Activated CD4-positive, CD25-positive, alpha-beta regulatory T cell treated with anti-CD3 and anti-CD28 coated beads, Interleukin-2, amount 50 U/mL, for 24 hours (primary cell): Measurements from ENCODE around the gene WASHC2A.
"Not testable (repeated sequence)": the region's sequence is repeated elsewhere in the genome, so short reads cannot be mapped to it uniquely, and the experiment has no call there.

Experiments
- ATAC-seq, 2 donors: fragments of 150-1000 bp; cut with Tn5 transposase; one replicate each; pipeline ENCODE4 v1.10.0; 2021; ENCODE audit warnings: mild to moderate bottlenecking in 1 of 2, moderate library complexity in 1 of 2

The WASHC2A gene, protein sequence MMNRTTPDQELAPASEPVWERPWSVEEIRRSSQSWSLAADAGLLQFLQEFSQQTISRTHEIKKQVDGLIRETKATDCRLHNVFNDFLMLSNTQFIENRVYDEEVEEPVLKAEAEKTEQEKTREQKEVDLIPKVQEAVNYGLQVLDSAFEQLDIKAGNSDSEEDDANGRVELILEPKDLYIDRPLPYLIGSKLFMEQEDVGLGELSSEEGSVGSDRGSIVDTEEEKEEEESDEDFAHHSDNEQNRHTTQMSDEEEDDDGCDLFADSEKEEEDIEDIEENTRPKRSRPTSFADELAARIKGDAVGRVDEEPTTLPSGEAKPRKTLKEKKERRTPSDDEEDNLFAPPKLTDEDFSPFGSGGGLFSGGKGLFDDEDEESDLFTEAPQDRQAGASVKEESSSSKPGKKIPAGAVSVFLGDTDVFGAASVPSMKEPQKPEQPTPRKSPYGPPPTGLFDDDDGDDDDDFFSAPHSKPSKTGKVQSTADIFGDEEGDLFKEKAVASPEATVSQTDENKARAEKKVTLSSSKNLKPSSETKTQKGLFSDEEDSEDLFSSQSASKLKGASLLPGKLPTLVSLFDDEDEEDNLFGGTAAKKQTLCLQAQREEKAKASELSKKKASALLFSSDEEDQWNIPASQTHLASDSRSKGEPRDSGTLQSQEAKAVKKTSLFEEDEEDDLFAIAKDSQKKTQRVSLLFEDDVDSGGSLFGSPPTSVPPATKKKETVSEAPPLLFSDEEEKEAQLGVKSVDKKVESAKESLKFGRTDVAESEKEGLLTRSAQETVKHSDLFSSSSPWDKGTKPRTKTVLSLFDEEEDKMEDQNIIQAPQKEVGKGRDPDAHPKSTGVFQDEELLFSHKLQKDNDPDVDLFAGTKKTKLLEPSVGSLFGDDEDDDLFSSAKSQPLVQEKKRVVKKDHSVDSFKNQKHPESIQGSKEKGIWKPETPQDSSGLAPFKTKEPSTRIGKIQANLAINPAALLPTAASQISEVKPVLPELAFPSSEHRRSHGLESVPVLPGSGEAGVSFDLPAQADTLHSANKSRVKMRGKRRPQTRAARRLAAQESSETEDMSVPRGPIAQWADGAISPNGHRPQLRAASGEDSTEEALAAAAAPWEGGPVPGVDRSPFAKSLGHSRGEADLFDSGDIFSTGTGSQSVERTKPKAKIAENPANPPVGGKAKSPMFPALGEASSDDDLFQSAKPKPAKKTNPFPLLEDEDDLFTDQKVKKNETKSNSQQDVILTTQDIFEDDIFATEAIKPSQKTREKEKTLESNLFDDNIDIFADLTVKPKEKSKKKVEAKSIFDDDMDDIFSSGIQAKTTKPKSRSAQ (N-terminal part only)

DNA sequence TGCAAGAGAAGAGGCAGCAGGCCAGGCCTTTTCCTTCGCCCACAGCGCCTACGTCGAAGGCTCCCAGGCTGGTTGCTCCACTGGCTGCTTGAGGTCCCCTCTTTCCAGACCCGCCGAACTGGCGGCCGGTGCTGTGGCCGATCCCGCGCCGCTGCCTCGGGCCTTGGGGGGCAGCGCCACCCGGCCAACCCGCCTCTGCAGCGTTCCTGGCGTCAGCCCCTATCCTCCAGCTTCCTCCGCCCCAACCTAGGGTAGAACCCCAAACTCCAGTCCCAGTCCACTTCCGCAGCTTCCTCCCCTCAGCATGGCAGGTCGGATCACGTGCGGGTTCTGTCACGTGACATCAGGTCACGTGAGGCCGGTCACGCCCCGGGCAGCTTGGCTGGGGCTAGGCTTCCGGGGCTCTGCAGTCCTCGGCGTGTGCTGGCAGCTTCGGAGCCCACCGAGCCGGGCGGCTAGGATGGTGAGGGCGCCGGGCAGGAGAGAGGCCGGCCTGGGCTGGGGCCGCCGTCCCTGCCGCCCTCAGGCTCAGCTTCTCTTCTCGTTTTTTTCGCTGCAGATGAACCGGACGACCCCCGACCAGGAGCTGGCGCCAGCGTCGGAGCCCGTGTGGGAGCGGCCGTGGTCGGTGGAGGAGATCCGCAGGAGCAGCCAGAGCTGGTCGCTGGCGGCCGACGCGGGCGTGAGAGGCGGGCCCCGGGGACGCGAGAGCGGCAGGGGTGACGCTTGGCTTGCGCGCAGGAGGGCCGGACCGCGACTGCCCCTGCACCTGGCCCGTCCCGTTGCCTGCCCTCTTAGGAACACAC is at the start of gene WASHC2A:
WASHC2A (plus strand) TSS at position 409 of the 806 bp plus-strand sequence; CDS start at position 461, 52 bp downstream.
- peak; percentile 91 to 95 for ATAC-seq

DNA sequence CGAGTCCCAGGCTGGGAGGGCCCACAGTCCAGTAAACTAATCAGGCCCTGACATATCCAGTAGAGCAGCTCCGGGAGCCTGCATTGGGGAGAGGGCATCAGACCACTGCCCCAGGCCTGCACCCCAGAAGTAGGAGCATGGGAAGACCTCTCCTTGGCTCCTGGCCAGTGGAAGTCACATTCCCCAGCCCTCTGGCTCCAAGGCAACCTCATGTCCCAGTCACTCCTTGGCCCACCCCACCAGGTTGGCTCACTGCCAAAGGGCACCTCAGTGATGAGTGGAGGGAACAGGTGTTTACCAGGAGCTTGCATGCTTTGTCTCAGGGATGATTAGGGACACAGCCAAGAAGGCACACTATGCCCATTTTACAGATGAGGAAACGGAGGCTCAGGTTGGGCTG is 48.5 kb upstream of the WASHC2A start:
- ATAC-seq = not testable (repeated sequence)

DNA sequence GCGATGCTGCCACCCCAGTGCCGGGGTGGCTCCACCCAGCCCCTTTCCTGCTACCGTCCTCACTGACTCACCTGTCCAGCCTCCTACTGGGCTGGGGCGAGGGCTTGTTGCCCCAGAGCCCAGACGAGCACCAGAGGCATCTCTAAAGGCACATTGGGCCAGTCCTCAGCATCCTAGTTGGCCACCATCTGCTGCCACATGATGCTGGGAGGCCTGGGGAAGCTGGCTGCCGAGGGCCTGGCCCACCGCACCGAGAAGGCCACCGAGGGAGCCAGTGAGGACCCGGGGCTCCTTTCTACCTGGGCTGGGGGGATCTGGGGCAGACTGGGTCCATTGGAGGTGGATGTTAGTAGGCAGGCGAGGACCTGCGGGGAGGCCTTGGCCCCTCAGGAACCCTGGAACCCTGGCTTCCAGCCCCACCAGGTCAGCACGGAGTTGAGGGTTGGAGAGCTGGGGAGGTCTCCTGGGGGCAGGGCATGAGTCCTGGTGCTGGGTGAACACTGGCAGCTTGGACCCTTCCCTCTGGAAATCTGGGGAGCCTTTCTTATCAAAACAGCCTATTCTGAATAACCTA is 47.2 kb upstream of the WASHC2A start:
- not testable (repeated sequence) for ATAC-seq

DNA sequence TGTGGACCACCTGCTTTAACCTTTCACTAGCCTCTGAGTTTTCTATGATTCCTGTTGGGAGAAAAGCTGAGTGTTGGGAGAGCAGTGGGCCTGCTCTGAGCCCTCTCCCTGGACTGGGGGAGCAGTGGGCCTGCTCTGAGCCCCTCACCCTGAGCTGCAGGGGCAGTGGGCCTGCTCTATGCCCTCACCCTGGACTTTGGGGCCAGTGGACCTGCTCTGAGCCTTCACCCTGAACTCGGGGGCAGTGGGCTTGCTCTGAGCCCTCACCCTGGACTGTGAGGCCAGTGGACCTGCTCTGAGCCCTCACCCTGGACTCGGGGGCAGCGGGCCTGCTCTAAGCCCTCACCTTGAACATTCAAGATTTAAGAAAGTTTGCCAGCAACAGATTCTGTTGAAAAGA is 46.1 kb upstream of the WASHC2A start:
- ATAC-seq = no peak

DNA sequence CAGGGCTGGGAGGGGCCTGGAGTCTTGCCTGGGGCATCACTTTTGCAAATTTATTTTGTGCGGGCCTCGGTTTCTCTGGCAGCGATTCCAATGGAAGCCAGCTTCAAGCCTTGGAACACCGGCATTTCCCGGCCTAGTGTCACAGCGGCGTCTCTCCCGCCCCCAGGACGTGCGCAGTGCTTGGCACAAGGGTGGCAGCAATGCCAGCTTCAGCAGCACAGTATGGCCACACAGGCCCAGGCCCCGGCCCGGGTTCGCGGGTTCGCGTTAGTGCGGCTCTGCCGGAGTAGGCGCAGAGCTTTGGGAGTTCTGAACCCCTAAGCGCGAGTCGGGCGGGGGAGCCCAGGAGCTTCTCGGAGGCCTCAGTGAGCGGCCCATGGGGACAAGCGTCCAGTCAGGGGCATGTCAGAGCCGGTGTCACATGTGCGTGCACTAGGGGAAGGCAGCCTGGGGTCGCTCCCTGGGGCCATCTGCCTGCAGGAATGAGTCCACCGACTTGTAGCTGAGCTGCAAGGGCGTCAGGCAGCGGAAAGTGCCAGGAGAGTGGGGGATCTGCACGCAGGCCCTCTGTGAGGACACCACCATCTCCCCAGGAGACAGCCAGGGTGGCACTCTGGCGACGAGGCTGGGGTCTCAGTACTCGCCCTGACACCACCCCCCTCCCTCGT is 42.9 kb upstream of the WASHC2A start:
- not testable (repeated sequence) for ATAC-seq

DNA sequence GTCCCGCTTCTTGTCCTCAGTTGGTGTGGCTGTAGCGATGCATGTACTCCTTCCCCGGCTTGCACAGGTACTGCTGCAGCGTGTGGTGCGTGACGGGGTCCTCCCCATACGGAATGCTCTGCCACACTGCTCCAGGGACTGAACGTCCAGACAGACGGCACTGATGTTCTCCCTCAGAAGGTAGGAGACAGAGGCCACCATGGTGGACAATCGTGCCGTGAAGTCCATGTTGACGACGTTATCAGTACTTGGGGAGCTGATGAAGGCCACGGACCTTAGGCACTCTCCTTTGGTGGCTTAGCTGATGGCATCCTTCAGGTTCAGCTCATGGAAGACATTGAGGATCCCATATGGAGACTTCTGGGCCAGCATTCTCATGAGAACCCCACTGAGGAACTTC is 42.1 kb upstream of the WASHC2A start:
- no peak for ATAC-seq

DNA sequence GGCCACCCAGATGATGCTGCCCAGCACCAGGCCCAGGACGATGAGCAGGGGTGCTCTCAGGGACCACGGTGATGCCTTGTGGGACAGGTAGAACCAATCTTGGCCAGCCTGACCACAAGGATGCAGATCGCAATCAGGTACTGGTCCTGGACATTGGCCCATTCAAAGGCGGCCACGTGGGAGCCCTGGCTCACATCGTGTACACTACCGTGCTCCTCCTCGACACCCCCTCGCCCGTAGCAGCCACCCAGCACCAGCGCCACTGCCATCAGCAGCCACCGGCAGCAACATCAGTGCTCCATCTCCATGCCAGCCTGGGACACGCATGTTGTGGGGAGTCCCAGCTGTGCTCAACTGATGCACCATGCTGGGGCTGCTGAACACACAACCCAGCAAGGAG is 40.6 kb upstream of the WASHC2A start:
- no peak for ATAC-seq

DNA sequence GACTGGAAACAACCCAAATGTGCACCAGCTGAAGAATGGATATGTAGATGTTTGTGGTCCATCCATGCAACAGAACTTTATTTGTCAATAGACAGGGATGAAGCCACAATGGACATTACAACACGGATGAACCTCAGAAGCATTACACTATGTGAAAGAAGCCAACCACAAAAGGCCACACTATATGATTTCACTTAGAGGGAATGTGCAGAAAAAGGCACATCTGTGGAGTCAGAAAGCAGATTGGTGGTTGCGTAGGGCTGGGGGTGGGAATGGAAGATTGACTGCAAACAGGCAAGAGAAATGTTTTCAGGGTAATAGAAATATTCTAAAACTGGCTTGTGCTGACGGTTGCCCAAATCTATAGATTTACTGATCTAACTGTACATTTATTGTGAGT is 34.3 kb upstream of the WASHC2A start:
- no peak for ATAC-seq

DNA sequence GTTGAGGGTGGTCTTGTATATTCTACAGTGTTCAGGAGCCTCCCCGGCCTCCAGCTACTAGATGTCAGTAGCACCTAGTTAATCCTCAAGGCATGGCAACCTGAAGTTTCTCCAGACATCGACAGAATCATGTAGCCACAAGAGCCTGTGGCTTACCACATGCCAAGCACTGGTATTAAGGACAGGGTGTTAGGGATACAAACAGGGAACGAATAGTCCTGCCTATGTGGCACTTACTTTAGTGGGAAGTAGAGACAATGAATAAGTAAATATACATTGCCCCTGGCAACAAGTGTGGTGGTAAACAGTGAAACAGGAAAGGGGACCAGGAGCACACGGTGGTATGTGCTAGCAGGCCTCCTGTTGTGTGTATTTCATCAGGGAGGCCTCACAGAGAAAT is 32.4 kb upstream of the WASHC2A start:
- ATAC-seq = not testable (repeated sequence)

DNA sequence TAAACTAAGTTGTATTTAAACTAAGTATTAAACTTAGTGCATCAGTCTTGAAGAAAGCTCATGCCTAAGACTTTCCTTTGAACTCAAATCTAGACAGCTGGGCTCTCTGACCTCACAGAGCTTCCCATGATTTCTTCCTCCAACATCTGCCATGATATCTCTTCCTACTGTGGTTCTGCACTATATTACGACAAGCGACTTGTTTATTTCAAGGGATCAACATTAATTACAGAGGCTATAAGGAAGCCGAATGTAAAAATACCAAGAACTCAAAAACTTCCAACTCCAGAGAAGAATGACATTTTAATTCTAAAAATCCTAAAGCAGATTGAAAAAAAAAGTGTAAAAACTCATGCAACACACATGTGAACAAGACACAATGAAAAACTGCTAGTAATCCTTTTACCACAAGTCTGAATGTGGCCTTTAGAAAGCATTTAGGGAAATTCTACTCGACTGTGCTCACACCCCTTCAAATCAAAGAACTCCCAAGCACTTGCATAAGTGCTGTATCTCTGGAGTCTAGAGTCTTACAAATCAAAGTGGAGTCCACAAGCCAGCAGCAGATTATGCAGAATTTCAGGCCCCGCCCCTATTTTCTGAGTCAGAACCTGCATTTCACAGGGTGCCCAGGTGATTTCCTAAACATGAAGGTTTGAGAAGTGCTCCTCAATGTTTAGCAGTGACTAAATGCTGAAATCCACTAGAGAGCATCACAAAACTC is 22.7 kb upstream of the WASHC2A start:
- no peak for ATAC-seq

DNA sequence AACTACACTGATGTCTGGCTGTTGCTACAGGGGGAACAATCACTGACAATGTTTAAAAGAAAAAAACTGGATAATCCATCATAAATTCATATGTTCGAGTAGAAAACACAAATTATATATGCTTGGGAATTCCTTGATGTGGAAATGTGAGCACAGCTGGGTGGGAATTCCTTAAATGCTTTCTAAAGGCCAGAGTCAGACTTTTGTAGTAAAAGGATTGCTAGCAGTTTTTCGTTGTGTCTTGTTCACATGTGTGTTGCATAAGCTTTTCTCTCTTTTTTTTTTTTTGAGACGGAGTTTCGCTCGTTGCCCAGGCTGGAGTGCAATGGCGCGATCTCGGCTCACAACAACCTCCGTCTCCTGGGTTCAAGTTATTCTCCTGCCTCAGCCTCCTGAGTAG is 21.3 kb upstream of the WASHC2A start:
- ATAC-seq = not testable (repeated sequence)

DNA sequence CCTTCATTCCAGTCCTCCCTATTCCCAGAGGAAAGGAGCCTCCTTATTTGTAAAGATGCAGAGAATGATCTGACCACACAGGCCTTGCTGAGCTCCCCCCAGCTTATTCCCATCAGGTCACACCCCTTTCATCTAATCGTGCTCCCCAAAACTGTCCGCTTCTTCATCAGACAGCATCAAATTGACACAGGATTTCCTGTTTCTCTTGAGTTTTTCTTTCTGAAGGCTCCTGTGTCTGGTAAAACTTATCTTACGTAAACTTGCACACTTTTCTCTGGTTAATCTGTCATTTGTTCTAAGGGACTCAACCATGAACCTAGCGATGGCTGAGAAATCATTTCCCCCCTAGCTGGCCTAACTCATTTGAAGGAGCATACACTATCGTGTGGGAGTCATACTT is 20.2 kb upstream of the WASHC2A start:
- not testable (repeated sequence) for ATAC-seq

DNA sequence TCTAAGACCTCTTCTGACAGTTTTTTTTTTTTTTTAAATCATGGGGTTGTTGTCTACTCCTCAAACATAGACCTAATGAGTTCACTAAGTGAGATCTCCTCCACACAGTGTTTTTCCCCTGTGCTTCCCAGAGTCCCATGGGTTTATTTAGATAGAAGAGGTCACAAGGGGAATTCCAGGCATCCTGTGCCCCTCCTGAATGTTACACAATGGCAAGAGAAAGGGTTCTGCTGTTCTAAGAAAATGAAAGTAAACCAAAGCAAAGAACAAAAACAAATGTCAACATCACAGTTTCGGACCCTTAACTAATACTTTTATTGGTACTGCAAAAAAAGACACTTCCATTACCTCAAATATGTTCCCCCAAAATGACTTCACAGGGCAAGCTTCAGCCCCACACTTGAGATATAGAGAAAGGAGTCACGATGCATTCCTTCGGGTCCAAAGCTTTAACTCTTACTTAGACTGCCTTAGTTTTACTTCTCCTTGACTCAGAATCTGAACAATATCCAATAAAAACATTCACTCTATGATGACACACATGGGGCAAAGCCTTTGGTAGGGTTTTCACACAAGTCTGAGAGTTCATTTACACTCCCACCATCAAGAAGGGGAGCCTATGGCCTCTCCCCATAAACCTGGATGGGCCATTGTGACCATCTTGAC is 15.6 kb upstream of the WASHC2A start:
- ATAC-seq = not testable (repeated sequence)

DNA sequence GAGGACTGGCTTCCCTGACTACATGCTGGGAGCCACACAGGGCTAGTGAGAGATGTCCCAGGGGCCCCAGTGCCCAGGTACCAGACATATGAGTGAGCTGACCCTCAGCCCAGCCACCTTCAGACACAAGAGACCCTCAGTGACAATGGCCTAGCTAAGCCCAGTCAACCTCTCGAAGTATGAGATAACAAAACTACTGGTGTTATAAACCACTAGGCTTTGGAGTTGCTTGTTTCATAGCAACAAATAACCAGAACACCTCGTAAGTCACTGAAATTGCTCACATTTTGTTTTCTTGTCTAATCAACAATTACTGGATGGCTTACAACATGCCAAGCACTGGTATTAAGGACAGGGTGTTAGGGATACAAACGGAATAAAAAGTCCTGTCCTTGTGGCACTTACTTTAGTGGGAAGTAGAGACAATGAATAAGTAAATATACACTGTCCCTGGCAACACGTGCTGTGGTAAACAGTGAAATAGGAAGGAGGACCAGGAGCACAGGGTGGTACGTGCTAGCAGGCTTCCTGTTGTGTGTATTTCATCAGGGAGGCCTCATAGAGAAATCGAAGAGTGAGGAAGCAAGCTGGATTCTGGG is 14.9 kb upstream of the WASHC2A start:
- not testable (repeated sequence) for ATAC-seq

DNA sequence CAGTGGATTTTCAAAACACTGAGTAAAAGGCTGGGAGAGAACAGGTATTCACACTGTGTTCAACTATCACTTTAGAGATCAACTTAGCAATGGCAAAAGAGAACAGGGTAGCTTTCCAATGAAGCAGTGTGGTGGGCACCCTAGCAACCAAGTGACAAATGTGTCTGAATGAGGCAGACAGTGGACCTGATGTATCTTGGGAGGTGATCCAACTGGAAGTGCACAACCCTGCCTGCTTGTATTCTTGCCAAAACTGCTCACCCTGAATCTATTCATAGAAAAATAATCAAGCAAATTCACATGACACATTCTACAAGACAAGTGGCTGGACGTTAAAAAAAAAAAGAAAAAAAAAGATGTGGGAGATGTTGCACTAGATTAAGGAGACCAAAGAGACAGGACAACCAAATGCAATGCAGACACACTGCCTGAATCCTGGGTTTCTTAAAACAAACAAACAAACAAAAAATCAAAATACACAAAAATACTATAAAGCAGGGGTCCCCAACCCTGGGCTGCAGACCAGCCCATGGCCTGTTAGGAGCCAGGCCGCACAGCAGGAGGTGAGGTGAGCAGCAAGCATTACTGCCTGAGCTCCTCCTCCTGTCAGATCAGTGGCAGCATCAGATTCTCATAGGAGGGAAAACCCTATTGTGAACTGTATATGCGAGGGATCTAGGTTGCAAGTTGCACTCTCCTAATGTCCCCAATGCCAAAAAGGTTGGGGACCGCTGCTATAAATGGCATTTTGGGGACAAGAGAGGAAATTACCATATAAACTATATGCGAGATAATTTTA is 12.1 kb upstream of the WASHC2A start:
- ATAC-seq = not testable (repeated sequence)

DNA sequence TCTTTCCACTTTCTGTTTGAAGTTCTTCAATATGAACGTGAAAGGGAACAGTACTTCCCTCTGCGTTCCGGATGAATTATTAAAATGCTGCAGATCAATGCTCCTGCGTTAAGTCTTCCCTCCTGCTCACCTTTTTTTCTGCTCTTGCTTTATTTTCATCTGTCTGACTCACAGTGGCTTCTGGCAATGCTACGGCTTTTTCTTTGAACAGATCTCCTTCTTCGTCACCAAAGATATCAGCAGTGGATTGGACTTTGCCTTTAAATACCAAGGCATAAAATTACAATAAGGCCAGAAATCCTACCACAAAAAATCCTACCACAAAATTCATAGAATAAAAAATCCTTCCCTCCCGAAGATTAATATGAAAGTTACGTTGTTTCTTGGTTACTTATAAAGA is 11.1 kb upstream of the WASHC2A start:
- not testable (repeated sequence) for ATAC-seq

DNA sequence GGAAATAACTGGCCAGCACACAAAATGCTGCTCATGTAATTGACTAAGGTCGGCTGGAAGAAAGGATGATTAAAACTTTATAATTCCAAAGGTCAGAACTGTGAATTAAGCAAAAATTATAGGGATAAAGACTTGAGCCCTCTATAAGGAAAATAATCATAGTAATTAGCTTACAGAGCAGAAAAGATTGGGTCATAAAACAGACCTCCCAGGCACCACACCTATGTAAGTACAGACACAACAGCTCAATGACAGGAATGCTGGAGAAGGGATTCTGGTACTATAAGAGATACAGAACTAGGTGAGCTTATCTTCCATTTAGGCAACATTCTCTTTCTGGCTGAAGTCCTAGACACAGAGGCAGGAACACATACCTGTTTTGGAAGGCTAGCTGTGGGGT is 9.0 kb upstream of the WASHC2A start:
- not testable (repeated sequence) for ATAC-seq

DNA sequence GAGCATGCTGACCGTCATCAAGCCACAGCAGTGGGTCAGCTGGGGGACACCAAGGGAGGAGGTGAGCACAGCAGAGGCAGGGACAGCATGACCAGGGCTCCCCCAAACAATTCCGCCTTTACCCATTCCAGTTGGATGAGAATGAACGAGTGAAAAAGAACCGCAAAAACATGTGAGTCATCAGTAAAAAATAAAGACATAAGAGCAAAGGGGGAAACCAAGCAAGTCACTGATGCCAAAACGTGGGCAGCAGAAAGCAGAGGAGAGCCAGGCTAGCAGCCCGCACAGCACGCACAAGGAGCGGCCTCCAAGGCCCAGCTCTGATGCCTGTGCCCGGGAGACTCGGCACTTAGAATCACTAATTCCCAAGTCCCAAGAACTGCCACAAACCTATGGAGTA is 7.8 kb upstream of the WASHC2A start:
- not testable (repeated sequence) for ATAC-seq
